Inflammatory macrophage treated with lipopolysaccharide for 4 hours (primary cell): ENCODE data around the gene CDK15.
"Not testable (repeated sequence)": the region's sequence is repeated elsewhere in the genome, so short reads cannot be mapped to it uniquely, and the experiment has no call there.

Experiments
- DNase-seq: peaks from one replicate; pipeline ENCODE4 v3.0.0-alpha.2; 2020

CDK15 gene

DNA sequence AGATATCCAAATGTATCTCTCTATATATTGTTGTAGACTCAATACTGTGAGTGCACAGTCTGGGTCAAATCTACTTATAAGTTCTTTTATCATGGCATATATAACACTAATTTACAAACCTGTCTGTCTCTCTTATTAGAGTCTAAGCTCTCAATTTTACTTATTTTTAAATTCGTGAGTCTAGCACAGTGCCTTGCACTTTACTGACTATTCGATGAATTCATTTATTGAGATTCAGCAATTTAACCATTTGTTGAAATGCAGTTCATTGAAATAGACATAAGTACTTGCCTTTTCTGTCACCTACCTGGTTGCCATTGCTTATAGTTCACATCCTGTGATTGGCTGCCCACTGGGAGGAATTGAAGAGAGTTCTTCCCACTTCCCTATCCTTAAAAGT, 15.3 kb upstream of the CDK15 start:
- DNase-seq: no peak

DNA sequence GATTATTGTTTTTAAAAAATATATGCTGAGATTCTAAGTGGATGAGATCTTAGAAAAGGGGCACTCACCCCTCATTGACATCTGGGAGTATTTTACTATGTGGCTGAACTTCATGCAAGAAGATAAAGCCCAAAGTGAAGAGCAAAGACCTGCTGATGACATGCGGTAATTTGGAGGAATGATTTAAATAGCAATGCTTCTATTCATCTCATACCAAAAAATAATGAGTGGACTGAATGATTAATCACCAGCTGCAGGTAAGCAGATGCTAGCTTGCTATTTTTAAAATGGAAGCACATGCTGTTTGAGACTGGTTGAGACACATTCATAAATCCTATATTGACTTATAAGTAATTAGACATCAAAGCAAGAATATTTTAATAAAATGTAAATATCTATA, 12.7 kb upstream of the CDK15 start:
- DNase-seq: no peak

DNA sequence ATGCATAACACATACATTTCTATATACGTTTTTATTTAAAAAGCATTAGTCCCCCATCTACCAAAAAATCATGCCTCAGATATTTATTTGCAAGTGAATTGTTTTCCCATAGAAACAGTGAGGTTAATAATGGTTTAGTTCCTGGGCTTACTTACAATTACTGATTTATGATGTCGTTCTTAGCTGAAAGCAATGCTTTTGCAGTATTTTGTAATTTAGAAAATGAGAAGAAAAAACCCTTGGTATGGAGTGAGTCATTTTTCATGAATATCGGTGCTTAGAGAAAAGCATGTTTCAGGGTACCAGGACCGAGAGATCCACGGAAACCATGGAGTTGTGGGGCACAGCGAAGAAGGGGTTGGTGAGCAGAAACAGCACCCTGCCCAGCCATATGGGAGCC, 12.0 kb upstream of the CDK15 start:
- DNase-seq: no peak

DNA sequence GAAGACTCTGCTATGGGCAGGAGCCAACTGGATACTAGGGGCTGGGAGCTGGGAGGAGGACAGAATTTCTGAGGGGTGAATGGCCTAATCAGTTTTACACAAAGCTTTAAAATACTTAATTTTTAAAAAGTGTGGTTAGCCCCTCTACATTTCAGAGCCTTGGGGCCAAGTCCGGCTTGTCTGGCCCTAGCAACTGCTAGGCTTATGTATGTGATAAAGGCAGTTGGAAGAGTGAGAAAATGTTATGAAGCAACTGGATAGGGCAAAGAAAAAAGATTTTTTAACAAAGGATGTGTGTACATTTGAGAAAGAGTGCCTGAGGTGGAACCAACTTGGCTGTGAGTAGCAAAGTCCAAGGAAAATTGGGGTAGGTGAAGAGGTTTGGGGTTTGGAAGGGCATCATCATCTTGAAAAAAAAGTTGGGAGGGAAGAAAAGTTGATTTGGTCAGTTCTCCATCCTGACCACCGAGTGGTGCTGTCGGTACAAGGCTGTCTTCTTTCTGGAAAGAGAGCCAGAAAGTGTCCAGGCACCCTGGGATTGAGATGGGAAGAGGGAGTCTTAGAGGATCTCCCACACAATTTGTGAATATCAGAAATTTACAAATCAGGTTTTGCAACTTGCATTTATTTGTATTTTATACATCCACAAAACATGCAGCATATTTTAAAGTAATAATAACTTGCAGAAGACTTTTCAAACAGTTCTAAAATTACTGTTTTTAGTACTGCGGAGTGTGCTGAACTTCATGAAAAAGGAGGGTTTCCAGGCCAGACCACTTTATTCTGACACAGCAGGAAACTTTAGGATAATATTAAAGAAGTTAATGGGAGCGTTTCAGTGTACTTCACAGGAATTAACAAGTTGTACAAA, 10.5 kb upstream of the CDK15 start:
- peak; percentile 29 for DNase-seq

GRCh38 chr2:201796478-201796865, 9.9 kb upstream of the CDK15 start:
- DNase-seq: no peak

GRCh38 chr2:201797175-201797840, 9.0 kb upstream of the CDK15 start:
- DNase-seq: peak; percentile 18

DNA sequence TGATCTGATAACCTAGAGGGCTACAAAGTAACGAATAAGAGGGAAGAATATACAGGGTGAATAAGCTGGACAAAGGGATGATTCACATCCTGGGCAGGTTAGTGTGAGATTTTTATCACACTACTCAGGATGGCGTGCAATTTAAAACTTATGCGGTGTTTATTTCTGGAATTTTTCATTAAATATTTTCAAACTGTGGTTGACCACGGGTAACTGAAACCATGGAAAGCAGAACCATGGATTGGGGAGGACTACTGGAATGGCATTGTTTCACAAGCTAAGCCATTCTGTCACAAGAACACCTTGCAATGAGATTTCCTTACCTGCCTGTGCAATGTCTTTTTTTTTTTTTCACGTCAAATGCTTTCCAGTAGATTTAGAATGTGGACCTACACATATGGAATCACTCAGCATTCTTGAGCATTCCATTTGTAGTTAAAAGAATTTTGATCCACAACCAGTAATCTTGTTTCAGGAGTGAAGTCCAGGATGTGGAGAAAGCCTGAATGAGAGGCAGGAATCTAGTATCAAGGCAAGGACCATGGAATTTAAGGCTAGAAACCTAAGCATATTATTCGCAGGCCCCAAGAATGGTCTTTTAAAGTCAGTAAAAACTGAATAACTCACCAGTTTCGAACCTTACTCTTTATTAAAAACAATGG, 8.0 kb upstream of the CDK15 start:
- no peak for DNase-seq

DNA sequence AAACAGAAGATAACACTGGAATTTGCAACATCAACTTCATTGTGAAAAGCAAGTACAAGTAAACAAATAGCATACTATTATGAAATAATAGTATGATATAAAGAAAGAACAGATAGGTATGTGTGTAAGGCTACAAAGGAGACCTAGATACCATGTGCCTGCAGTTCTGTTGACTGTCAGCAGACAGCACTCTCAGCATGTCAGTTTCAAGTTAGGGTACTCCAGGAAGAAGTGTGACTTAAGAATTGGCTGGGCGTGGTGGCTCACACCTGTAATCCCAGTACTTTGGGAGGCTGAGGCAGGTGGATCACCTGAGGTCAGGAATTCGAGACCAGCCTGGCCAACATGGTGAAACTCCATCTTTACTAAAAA, 7.4 kb upstream of the CDK15 start:
- DNase-seq: not testable (repeated sequence)

GRCh38 chr2:201807452-201807999, 1.2 kb downstream of the CDK15 start:
- no peak for DNase-seq

DNA sequence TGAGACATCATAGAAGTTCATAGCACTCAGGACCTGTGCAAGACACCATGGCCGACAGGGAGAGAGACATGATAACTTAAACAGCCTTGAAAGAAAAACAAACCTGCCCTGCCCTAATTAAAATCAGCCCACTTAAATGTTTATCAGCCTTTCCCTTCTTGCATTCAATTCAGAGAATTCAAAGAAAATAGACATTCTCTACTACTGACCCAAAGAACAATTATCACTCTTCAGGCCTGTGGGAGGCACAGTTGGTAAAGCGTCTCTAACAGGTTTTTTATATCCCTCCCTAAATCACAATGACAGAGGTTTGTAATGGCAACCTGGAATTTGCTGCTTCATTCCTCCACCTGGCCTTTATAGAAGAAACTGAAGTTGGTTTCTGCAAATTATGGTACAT, 1.7 kb downstream of the CDK15 start:
- no peak for DNase-seq

GRCh38 chr2:201809633-201810032, 3.3 kb downstream of the CDK15 start:
- DNase-seq: no peak

- not testable (repeated sequence) for DNase-seq
These were observed 4.3 kb downstream of the CDK15 start for GRCh38 chr2:201810604-201811003.

GRCh38 chr2:201813996-201814760, 7.8 kb downstream of the CDK15 start:
- DNase-seq: no peak

- DNase-seq: no peak
These were observed 10.6 kb downstream of the CDK15 start for GRCh38 chr2:201816657-201817575.

GRCh38 chr2:201820383-201821007, 14.2 kb downstream of the CDK15 start:
- no peak for DNase-seq

DNA sequence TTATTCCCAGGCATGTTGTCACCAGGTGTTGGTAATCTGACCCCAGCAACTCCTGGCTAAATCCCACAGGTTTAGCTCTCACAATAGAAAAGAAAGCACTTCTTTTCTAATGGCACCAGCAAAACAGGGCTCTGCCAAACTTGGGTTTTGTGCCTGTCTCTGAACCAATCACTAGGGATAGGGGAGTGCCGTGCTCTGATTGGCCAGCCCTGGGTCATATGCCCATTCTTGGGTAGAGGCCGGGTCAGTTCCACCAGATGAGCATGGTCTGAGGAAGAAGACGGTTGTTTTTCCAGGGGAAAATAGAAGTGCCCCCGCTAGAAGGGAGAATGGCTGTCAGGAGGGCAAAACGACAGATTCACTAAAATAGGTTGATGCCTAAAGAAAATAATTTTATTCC, 14.7 kb downstream of the CDK15 start:
- DNase-seq: no peak

DNA sequence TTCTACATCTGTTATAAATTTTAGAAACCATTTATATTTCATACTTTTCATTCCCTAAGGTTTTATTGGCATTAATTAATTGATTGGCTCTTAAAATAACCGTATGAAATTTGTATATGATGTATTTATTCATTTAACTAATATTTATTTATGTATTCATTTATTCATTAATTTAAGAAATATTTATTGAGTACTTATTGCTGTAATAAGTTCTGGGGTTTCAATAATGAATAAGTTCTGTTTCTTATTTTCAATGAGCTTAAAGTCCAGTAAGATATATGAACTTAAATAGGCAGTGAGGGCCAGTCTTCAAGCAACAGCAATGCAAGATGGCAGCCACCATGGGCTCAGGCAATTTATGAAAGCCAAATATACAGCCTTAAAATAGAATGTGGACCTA, 17.9 kb downstream of the CDK15 start:
- no peak for DNase-seq

DNA sequence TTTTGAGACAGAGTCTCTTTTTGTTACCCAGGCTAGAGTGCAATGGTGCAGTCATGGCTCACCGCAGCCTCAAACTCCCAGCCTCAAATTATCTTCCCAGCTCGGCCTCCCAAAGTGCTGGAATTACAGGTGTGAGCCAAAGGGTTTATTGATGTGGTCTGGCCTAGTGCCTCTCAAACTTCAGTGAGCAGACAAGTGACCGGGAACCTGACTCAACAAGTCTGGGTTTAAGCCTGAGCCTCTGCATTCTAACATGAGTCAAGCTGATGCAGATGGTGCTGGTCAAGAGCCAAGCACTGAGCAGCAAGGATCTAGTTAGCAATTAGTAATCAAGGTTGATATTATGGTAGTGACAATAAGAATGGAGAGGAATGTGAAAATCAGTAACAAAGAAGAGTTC, 21.3 kb downstream of the CDK15 start:
- DNase-seq: no peak

GRCh38 chr2:201828220-201828619, 21.9 kb downstream of the CDK15 start:
- DNase-seq: no peak

DNA sequence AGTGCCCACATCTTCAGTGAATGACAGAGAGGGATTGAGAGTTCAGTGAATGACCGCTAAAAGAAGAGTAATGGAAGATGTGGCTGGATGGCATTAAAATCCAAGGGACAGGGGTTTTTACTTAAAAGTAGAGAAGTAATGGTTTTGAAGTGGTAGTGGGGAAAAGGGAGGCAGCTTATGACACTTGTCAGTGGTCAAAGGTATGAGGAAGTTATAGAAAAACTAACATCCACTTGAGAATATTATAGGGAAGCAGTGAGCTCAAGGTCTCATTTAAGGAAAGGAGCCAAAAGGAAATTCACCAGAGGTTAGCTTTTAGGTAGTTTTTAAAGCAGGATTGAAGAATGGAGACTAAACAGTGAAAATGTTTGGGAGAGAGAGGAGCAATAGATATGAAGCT, 24.3 kb downstream of the CDK15 start:
- DNase-seq: no peak

- DNase-seq: no peak
These were observed 25.1 kb downstream of the CDK15 start for GRCh38 chr2:201831469-201831868.
